ENCODE data around the gene CYB5R2. TPM values are rescaled to one million over a fixed set of nuclear protein-coding genes. Genes with fewer than 3 reads are reported as not detected.

The CYB5R2 gene
- total and polyA plus RNA-seq, 8 donors = 4.1 to 18.3 (median 10.3) TPM; not detected in 1

- peak in 1 of 2 donors; percentile 52 for DNase-seq
- no peak overlapping the region for H3K4me3 ChIP-seq
- peak overlapping the region in 3 of 5 donors; percentile 1 to 82 (median 76) for H3K27ac ChIP-seq
- WGBS, 5 donors = 66 to 80% (median 73%) methylated on average over 6 to 16 of the region's 16 CpGs
- no peaks in the 10 kb centered on the region for H3K9me3 ChIP-seq
- intact Hi-C loops (cut with DNase I; ENCODE audit: low total_unique reads) = no loop called here
- peaks cover 0 to 25% (median 0%) of the 10 kb centered on the region in 3 donors for H3K27me3 ChIP-seq
- peaks cover 25 to 37% (median 29%) of the 10 kb centered on the region in 4 donors for H3K4me1 ChIP-seq
- no peak for TF ChIP-seq POLR2A (IDR thresholded peaks at IDR 0.05)
- no peak for TF ChIP-seq POLR2AphosphoS5 (IDR thresholded peaks at IDR 0.05)
- no peak for TF ChIP-seq EP300 (IDR thresholded peaks at IDR 0.05)
- TF ChIP-seq CTCF (IDR thresholded peaks at IDR 0.05) = no peak
- H3K36me3 ChIP-seq = peaks cover 0 to 12% (median 6%) of the 10 kb centered on the region in 4 donors
These were observed 882 bp downstream of the CYB5R2 start for GRCh38 chr11:7672276-7672959.

GRCh38 chr11:7671347-7672215, 1.7 kb downstream of the CYB5R2 start:
- Histone ChIP-seq H3K36me3 (peaks cover 4 to 19% (median 6%) of the 10 kb centered on the region in 4 donors), H3K4me1 (peaks cover 25 to 37% (median 29%) of the 10 kb centered on the region in 4 donors), H3K9me3 (no peaks in the 10 kb centered on the region), H3K27me3 (peaks cover 0 to 25% (median 0%) of the 10 kb centered on the region in 3 donors), H3K27ac (peak overlapping the region in 3 of 5 donors; percentile 1 to 41 (median 37)), H3K4me3 (no peak overlapping the region)
- TF ChIP-seq CTCF (IDR thresholded peaks at IDR 0.05) (no peak), POLR2A (IDR thresholded peaks at IDR 0.05) (no peak), POLR2AphosphoS5 (IDR thresholded peaks at IDR 0.05) (no peak), EP300 (IDR thresholded peaks at IDR 0.05) (no peak)
- peak; percentile 73 to 79 for DNase-seq
- WGBS, 5 donors = 36 to 73% (median 40%) methylated on average over 10 of the region's 10 CpGs
- intact Hi-C loops (cut with DNase I; ENCODE audit: low total_unique reads) = no loop called here

- Histone ChIP-seq H3K4me1 (peaks cover 26 to 41% (median 32%) of the 10 kb centered on the region in 4 donors), H3K36me3 (peaks cover 4 to 25% (median 11%) of the 10 kb centered on the region in 4 donors), H3K27me3 (peaks cover 0 to 25% (median 0%) of the 10 kb centered on the region in 3 donors), H3K27ac (peak overlapping the region in 3 of 5 donors; percentile 1 to 41 (median 37)), H3K4me3 (no peak overlapping the region), H3K9me3 (no peaks in the 10 kb centered on the region)
- no peak for TF ChIP-seq CTCF (IDR thresholded peaks at IDR 0.05)
- no peak for TF ChIP-seq POLR2A (IDR thresholded peaks at IDR 0.05)
- TF ChIP-seq EP300 (IDR thresholded peaks at IDR 0.05) = no peak
- TF ChIP-seq POLR2AphosphoS5 (IDR thresholded peaks at IDR 0.05) = no peak
- no peak for DNase-seq
- WGBS, 5 donors = 59 to 91% (median 64%) methylated on average over 4 of the region's 4 CpGs
- intact Hi-C loops (cut with DNase I; ENCODE audit: low total_unique reads) = no loop called here
These were observed 2.7 kb downstream of the CYB5R2 start for GRCh38 chr11:7670641-7671040.

- Histone ChIP-seq H3K36me3 (peaks cover 4 to 29% (median 19%) of the 10 kb centered on the region in 4 donors), H3K9me3 (no peaks in the 10 kb centered on the region), H3K4me3 (no peak overlapping the region), H3K4me1 (peaks cover 20 to 38% (median 31%) of the 10 kb centered on the region in 4 donors), H3K27ac (no peak overlapping the region), H3K27me3 (peaks cover 0 to 18% (median 0%) of the 10 kb centered on the region in 3 donors)
- TF ChIP-seq CTCF (IDR thresholded peaks at IDR 0.05) (no peak), POLR2A (IDR thresholded peaks at IDR 0.05) (no peak), EP300 (IDR thresholded peaks at IDR 0.05) (no peak), POLR2AphosphoS5 (IDR thresholded peaks at IDR 0.05) (no peak)
- DNase-seq = no peak
- intact Hi-C loops (cut with DNase I; ENCODE audit: low total_unique reads) = loop anchor here (5.0 kb wide), 1 partner anchor 102 kb away; no protein-coding TSS in a partner anchor
- 60 to 70% (median 62%) methylated on average over 5 of the region's 5 CpGs for WGBS, 5 donors
These were observed 4.4 kb downstream of the CYB5R2 start for GRCh38 chr11:7668911-7669310.

Measured in stomach (tissue), 9 donors.